ENCODE data around the gene MCOLN3.

MCOLN3 gene

GRCh38 chr1:85048296-85049064 is at the start of gene MCOLN3:
MCOLN3 (minus strand) TSS chr1:85048500; CDS start chr1:85045360, 3,140 bp downstream.
- DNase-seq (ENCODE audit: low read depth), result no peak

GRCh38 chr1:85093644-85094043 is 45.3 kb upstream of the MCOLN3 start:
- DNase-seq (ENCODE audit: low read depth), result no peak

DNA sequence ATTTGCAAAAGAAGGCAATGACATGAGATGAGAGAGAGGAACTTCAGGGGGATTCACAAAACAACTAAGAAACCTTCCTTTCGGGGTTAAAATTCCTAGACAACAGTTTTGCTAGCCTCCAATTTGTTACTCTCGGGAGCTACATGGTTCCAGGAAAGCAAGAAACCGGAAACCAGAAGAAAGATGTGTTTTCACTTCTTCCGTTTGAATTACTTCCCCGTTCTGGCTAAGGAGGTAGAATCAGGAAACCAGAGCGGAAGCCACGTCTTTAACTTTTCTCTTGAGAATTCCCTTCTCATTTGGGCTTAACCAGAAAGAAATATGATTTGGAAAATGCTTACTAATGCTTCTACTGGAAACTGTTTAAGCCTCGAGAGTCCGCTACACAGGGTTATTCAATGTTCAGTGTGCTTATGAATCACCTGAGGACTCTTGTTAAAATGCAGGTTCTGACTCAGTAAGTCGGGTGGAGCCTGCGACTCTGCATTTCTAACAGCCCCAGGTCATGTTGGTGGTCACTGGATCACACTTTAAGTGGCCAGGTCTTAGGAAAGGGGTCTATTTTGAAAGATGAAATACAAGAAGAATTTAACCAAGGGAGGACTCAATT is 43.5 kb upstream of the MCOLN3 start:
- no peak for DNase-seq (ENCODE audit: low read depth)

- no peak for DNase-seq (ENCODE audit: low read depth)
Measured at GRCh38 chr1:85090225-85090624, 41.9 kb upstream of the MCOLN3 start.

DNA sequence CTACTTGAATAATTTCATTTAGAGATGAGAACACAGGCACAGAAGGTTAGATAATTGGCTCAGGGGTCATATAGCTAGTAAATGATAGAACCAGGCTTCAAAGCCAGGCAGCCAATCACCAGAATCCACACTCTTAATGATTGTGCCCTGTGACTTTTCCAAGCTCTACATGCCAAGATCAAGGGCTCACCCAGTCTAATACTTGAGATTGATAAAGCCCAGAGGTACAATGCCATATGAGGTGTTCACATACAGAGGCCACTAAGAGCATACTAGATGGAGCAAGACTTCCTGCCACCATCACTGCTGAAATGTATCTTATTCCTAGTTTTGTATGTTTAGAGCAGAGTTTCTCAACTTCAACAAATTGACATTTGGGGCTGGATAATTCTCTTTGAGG is 40.9 kb upstream of the MCOLN3 start:
- no peak for DNase-seq (ENCODE audit: low read depth)

GRCh38 chr1:85088408-85088784 is 40.1 kb upstream of the MCOLN3 start:
- DNase-seq (ENCODE audit: low read depth), result no peak

- no peak for DNase-seq (ENCODE audit: low read depth)
Measured at GRCh38 chr1:85087659-85088407, 39.5 kb upstream of the MCOLN3 start.

- no peak for DNase-seq (ENCODE audit: low read depth)
Measured at GRCh38 chr1:85085417-85085816, 37.1 kb upstream of the MCOLN3 start.

DNA sequence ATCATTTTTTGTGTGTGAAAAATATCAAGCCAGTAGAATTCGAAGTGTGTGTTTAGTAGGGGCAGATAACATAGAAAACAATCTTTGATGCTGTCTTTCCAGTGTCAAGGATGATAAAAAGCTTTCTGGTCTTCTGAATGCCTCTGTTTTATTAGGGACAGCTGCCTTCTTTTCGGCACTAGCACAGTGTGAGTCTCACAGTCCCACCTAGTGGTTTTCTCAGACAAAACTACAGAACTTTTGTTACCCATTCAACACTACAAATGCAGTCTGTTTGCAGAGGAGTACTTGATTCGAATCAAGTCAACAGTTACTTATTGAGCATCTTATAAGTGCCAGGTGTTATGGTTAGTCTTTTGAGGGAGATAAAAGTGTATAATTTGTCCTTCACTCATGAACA is 30.6 kb upstream of the MCOLN3 start:
- DNase-seq (ENCODE audit: low read depth), result peak; percentile 12

DNA sequence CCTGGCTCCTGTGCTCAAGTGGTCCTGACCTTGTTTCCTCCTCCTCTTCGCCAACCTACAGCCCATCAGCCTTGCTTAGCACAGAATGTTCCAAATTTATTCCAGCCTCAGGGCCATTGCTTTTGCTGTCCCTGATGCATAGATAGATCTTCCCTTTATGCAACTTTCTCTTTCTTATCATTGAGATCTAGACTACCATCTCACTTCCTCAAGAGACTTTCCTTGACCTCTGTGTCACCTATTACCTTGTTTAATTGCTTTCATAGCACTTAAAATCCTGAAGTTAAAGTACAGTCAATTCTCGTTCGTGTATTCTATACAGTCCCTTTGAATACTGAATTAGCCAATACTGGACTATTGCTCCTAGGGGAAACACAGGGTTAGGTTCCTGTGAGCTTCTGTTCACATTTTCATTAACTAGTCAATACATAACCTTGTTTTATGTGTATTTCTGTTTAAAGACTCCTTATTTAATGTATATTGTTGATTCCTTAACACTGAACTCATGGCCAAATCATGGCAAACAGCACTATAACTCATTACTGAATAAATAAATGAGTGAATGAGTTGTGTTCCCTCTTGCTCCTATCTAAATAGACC is 26.2 kb upstream of the MCOLN3 start:
- no peak for DNase-seq (ENCODE audit: low read depth)

GRCh38 chr1:85070972-85071492 is 22.7 kb upstream of the MCOLN3 start:
- DNase-seq (ENCODE audit: low read depth), result no peak

GRCh38 chr1:85068846-85069245 is 20.5 kb upstream of the MCOLN3 start:
- DNase-seq (ENCODE audit: low read depth), result no peak

- DNase-seq (ENCODE audit: low read depth), result no peak
Measured at GRCh38 chr1:85065550-85065949, 17.2 kb upstream of the MCOLN3 start.

DNA sequence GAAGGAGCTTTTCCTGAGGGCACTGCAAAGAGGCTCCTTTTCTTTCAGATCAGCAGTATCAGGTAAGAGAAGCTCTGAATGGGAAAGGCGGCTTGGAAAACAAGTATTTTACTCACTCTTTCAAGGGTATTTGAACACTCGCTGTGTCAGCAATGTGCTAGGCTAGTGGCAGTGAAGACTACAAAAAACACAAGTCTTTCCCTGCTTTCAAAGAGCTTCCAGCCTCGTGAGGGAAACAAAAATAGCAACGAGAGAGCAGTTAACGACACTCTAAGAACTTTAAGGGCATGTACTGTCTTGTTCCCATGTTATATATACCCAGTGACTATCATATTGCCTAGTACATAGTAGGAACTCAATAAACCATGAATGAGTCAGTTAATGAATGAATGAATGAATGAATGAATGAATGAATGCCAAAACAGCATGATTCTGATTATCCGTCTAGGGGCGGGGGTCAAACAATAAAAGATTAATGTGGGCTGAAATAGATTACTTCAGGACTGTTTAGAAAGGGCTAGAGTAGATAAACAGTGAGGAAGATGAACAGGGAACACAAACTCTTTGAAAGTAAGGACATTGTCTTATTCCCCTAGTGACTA is 14.2 kb upstream of the MCOLN3 start:
- no peak for DNase-seq (ENCODE audit: low read depth)

- peak; percentile 96 for DNase-seq (ENCODE audit: low read depth)
Measured at GRCh38 chr1:85061711-85062424, 13.6 kb upstream of the MCOLN3 start.

- no peak for DNase-seq (ENCODE audit: low read depth)
Measured at GRCh38 chr1:85060038-85060437, 11.7 kb upstream of the MCOLN3 start.

DNA sequence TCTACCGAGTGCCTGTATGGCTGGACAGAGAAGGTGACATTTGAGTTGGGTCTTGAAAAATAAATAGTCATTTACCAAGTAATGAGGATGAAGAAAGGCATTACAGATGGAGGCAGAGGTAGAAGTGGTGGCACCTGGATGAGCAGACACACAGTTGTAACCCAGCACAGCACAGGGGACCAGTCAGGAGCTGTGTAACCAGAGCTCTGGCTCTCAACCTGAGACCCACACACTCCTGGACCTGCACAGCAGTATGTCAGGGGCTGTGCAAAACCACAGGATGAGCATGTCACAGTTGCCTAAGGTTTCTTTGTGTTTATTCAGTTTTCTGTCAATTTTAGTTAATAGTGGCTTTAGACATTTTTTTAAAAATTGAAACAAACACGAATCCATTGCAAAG is 11.3 kb upstream of the MCOLN3 start:
- no peak for DNase-seq (ENCODE audit: low read depth)

- DNase-seq (ENCODE audit: low read depth), result no peak
Measured at GRCh38 chr1:85058786-85059185, 10.5 kb upstream of the MCOLN3 start.

- no peak for DNase-seq (ENCODE audit: low read depth)
Measured at GRCh38 chr1:85058311-85058710, 10.0 kb upstream of the MCOLN3 start.

- no peak for DNase-seq (ENCODE audit: low read depth)
Measured at GRCh38 chr1:85054664-85055063, 6.4 kb upstream of the MCOLN3 start.

- no peak for DNase-seq (ENCODE audit: low read depth)
Measured at GRCh38 chr1:85049735-85050166, 1.5 kb upstream of the MCOLN3 start.

All from fibroblast of the conjunctiva (primary cell).